Endometrium (tissue), 2 donors: ENCODE data around the gene CD47.

Source experiments
- FAIRE-seq: peaks from 2 replicates; lab custom pipeline; 2012; peaks lifted over from hg19 to GRCh38; lab: Jason Lieb, UNC
- donor health status: control.
- donor health status: control.

CD47 gene

GRCh38 chr3:108090701-108091497 is at the start of gene CD47:
TSS of gene CD47 (minus strand) at chr3:108091031. CDS start at chr3:108090908, 123 bp downstream.
- no peak for FAIRE-seq

DNA sequence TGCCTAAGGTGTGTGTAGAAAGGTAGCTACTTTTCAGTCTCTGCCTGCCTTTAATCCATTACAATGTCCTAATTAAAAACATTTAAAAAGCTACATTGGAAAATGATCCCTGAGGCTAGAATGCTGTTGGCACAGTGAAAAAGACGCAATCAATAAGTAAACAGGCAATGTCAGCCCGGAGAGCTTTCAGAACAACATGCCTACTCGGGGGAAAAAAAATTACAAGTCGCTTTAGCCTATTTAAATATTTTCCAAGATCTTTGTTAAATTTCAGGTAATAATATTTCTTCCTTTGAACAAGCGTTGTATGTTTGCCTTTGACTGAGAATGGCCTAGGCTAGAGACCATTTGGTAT is 46.6 kb upstream of the CD47 start:
- FAIRE-seq: no peak

DNA sequence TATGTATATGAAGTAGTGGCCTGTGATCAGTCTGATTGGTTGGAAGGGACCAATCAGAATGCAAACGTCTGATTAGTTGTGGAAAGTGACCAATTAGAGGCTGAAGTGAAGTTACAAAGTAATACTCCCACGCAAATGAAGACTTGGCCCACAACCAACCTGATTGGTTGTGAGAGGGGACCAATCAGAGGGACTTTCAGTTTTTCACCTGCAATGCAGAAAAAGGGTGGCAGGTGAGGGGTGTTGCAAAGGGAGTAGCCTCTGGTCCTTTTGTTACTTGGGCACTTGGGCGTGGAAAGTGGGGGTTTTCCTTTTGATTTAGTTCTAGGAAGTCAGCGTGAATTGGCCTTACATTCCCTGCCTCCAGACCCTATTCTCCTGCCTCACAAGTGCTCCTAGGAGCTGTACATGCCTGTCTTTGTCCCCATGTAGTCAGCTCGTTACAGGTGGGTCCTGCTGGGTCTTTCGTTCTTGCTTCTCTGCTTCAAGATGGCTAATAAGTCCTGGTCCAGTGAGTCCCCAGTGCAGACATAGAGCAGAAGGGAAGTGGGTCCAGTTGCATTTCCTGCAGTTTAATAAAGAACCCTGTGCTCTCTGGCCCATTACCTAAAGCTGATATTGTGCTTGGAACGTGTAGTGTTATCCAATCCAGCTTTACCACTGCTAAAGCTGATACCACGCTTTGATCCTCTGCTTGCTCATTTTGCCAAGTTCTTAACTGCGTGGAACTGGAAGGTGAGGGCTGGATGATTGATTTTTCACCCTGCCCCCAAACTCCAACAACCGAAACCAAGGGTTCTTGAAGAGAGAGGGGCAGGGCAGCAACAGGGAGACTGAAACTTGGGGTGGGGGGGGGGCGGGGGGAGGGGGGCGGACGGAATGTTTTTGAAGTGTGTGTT is 46.0 kb upstream of the CD47 start:
- no peak for FAIRE-seq

DNA sequence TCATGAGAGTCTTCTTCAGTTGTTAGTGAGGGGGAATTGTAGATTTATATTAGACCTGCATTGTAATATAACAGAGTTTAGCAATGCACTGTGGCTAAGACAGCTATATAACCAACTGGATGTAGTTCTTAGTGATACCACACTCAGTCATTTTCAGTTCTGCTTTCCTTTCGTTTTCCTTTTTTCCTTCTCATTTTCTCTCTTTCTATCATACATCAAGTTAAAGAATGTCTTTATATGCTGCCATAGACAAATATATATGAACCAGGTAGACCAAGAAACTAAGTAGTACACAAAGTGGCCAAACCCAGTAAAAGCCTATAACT is 43.7 kb upstream of the CD47 start:
- FAIRE-seq: no peak

DNA sequence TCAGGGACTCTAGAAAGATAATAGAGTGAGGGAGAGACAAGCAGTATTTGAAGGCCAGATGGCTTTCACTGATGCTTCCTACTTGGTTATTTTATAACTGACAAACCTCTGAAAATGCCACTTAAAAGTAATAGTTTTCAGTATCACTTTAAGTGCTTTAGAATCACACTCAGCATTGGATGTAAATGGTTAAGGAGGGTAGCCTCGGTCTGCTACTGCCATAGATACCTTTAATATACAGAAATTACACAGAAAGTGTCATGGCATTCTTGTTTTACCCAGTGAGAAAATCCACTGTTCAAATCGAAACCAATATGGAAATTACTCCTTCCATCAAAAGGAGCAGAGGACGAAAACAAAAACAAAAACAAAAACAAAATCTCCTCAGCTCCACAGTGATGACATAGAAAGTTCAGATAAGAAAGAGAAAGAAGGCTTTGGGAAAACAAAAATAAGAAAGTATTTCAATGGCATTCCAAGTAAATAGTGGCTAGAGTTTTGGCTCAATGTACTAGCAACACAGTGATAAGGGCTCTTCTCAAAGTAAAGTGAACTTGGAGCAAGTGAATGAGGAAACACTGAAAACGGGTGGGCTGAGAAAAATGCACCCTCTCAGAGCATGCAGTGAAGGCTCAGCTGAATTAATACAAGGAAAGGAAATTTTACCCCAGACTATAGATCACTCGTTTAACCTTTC is 43.2 kb upstream of the CD47 start:
- no peak for FAIRE-seq

DNA sequence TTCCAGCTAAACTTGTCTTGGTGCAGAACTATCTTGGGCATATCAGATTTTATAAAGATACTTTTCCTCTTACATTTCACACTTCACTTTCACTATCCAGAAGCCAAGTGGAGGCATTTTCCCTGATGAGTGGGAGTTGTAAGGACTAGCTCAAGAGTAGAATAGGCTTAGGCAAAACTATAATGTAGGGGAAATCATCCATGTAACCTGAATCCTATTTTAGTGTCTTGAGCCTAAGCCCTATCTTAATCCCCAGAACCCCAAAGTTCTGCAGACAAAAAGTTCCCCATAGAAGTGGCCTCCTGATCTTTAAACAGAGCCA is 42.2 kb upstream of the CD47 start:
- FAIRE-seq: no peak

DNA sequence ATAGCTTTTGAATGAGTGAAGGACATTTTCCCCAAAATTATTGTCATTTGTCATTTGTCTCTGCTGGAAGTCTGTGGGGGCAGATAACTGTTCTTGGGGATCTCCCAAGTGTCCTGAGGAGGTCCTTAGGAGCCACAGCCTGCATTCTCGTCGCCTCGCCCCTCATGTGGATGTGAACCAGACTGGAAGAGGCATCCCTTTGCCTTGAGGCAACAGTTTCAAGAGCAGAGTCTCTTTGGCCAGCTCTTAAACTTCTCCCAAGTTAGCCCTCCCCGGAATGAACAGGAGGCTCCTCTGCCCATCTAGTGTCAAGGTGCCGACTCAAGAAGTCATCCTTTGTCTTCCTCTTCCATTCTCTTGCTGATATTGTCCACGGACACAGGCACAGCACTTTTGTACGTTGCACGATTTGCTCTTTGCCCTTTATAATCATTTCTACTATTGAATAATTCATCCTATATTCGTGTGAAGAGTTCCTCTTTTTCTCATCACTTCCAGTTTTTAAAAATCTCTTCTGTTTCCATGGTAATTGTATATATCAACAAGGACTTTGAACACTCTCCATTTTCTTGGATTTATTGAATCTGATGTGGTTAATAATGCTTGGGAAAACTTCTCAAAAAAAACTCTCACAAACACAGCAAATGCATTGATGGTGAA is 40.8 kb upstream of the CD47 start:
- FAIRE-seq: no peak

DNA sequence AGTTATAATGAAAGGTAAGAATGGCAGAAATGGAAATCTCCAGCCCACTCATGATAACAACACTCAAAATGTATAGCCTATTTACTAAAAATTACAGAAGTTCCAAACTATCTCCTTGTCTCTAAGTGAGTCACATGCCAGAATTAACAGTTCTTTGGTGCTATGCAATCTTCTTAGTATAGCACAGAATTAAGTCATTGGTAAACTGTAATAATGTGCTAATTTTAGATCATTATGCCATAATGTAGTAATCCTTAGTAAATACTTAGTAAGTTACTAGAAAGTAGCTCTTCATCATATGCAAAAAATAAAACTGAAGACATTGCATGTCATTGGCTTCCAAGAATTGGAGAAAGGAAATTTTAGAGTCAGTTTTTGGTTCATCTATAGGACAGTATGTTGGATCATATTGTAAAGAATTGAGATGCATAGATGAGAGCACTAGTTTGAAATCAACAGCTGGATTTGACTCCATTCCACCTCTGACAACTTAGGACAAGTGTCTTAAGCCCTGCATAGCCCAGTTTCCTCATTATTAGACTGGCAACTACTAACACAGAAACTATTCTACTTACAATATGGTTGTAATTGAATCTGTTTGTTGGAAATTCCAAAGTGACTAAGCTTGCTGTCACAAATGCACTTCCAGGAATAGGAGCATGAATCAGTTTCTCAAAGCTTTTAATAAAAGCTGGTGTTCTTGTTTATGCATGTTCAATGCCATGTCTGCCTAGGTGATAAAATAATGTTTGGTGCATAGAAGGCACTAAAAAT is 40.1 kb upstream of the CD47 start:
- no peak for FAIRE-seq

- no peak for FAIRE-seq
Measured at GRCh38 chr3:108130236-108130635, 39.4 kb upstream of the CD47 start.

DNA sequence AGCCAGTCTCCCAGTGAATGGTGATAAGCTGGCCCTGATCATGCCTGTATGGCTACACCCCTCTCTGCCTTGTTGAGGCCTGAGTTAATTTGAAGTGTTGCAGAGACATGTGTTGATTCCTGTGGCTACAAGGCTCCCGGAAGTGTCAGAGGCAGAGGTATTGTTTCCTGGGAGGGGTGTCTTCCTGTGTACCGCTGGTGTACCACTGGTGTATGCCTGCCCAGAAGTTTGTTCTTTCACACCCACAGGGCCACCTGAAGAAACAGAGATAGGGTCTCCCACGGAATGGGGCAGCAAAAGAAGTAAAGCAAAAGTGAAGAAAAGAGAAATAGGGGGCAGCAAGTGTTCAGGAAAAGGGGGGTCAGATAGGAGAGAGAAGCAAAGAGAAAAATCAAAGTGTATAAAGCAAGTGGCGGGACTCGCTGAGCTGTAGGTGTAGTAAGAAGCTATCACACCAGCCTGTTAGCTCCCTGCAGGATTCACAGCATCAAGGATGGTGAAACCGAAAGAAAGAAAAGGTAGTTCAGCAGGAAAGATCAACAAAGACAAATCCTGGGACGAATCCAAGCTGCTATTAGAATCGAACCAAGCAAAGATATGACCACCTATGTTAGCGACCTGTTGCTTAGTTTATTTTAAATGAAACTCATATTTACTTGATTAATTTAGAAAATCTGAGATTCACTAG is 36.6 kb upstream of the CD47 start:
- FAIRE-seq: no peak

GRCh38 chr3:108126348-108126747 is 35.5 kb upstream of the CD47 start:
- FAIRE-seq: no peak

DNA sequence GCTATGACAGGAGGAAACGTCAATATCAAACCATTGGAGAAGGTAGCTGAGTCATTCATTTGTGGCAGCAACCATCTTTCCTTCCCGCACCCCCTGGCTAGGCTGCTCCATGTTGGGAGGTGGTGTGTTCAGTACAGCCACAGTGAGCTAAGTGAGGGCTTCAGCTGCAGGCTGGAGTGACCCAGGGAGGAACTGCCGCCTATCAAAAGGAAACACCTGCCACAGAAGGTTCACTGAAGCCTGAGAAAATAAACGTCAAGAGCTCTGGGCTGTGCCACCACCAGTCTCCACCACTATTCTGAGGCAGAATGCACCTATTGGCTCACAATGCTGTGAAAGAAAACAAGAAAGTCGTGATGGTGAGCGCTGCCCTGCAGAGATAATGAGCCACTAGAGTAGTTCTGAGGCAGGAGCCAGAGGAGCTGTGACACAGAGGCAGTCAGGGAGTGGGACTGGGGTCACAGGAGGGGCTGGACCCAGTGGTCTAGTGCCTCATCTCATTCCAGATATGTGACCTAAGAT is 34.8 kb upstream of the CD47 start:
- FAIRE-seq: no peak

- no peak for FAIRE-seq
Measured at GRCh38 chr3:108125153-108125543, 34.3 kb upstream of the CD47 start.

- no peak for FAIRE-seq
Measured at GRCh38 chr3:108124337-108125152, 33.7 kb upstream of the CD47 start.

DNA sequence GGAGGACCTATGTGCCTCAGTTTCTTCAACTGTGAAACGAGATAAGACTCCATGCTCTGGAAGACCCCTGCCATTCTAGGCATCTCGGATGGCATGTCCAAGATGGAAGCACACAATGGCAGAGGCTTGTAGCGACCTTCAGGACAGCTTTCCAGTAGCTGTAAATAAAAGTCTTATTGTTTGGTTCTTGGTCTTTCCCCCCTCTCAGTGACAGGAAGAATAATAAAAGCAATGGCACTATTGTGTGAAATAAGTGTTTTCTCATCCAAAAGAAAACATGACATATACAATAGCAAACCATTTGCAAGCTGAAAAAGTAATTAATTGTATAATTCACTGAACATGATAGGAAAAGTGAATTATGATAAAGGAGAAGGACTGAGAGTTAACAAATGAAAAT is 32.5 kb upstream of the CD47 start:
- FAIRE-seq: no peak

DNA sequence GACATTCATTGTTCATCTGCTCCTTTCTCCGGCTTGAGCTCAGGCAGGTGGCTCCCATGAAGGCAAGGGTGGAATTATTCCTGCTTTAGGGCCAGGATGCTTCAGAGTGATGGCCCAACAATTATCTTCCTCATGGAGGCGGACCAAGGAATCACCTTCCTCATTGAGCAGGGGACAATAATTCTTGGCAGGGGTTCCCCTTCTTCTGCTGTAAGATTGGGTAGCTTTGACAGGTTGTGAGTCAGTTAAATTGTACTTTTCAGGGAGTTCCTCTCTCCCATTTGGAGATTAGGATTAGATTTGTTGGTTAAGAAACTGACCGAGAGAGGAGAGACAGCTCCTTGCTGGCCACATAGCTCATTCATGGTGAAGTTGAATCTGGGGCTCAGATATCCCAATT is 31.4 kb upstream of the CD47 start:
- FAIRE-seq: no peak

DNA sequence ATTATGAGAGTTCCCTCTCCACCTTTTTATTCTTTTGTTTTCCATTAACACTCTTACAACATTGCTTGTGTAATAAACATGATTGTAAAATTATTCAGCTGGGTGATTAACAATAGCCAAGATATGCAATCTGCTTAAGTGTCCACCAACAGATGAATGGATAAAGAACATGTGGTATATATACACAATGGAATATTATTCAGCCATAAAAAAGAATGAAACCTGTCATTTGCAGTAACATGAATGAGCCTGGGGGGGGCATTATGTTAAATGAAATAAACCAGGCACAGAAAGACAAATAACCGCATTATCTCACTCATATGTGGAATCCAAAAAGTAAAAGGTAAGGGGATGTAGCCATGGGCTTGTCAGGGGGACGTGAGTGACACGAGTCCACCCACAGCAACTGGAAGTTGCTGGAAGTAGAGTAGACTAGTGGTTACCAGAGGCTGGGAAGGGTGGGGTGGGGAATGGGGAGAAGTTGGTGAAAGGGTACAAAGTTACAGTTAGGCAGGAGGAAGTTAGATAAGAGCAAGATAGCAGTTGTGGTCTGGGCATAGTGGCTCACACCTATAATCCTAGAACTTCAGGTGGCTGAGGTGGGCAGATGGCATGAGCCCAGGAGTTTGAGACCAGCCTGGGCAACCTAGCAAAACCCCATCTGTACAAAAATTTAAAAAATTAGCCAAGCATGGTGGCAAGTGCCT is 28.7 kb upstream of the CD47 start:
- no peak for FAIRE-seq

DNA sequence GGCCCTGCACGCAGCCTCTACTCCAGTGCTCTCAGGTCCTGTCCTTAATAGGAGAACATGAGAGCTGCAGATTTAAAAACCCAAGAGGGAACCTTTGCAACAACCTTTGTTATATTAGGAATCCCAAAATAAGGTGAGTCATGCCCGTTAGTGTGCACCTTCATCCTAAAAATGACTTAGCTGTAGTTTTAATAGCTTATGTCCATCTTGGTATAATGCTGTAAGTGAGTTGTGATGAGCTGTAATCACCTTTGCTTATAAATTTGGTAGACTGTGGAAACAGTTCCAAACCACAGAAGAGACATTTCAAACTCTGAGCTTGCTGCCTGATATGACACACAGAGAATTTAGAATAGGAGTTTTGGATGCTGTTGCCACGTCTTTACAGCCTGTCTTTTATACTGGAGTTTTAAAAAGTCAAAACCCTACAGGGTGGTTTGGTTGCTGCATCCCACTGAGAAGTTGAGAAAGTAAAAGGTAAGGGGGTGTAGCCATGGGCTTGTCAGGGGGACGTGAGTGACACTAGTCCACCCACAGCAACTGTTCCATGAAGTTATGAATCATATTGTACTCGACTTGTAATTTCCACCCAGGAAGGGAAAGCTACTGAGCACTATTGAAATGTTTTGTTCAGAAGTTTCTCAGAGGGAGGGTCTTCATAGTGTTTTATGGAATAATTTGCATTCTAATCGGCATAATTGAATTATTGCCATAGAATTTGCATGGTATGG is 27.4 kb upstream of the CD47 start:
- FAIRE-seq: no peak
